MM.1S (cell line): ENCODE measurements around the gene NRK.

Source experiments
- CTCF ChIP-seq: fragments of 300-600 bp; sonication (generic); IDR thresholded peaks from 2 replicates; pipeline ENCODE4 v1.5.1; 2016; ENCODE audit warnings: antibody characterized with exemption, low read length, mixed read lengths
- EZH2 ChIP-seq: fragments of 300-600 bp; sonication (generic); optimal IDR thresholded peaks from 2 replicates; pipeline ENCODE3; 2017; ENCODE audit warnings: low read depth, mild to moderate bottlenecking, antibody characterized with exemption, low read length, mixed read lengths

GRCh38 chrX:105869701-105870100 is 47.4 kb downstream of the NRK start:
- TF ChIP-seq CTCF (no peak), EZH2 (no peak)
